NCI-H2227 (cell line): ENCODE measurements around the gene CHST10.

Source experiments
- DNase-seq: peaks from one replicate; lab custom pipeline; 2025; ENCODE audit not compliant: unreplicated experiment; lab: John Stamatoyannopoulos, UW

The CHST10 gene

DNA sequence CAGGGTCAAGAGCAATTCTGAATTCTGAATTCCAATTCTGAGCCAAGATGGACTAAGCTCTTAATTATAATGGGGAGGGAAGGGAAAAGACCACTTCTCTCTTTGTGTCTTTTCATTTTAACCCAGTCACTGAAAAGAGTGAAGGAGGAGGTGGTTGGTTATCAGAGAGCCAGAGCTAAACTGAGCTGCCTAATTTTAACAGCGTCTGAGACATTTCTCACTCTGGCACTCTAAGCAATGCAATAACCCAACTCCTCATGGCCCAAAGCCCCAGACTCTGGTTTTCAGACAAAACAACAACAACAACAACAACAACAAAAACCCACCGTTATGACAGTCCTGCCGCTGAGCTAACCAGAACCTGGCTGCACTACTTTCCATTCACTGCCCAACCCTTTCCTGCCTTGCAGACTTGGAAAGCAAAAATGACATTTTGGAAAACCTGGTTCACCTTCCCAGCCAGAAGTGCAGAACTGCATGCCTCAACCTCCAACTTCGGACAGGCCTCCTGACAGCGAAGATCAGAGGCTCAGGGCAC, 1.0 kb downstream of the CHST10 start:
- no peak for DNase-seq

DNA sequence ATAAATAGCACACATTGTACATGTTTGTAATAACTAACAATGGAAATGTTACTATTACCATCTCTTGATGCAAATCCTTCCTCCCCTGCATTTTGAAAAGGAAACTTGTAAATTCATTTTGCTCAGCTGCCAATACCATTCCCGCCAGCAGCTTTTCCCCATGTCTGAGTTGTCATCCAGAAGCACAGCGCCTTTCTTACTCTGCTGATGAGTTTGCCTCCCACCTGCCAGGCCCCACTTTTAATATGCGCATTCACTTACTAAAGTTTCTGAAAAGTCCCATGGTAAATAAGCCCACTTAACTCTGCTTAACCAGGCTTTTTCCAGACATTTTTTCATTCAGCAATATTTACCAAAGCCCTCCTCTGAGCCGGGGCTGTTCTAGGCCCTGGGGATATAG, 3.9 kb downstream of the CHST10 start:
- DNase-seq, result no peak

DNA sequence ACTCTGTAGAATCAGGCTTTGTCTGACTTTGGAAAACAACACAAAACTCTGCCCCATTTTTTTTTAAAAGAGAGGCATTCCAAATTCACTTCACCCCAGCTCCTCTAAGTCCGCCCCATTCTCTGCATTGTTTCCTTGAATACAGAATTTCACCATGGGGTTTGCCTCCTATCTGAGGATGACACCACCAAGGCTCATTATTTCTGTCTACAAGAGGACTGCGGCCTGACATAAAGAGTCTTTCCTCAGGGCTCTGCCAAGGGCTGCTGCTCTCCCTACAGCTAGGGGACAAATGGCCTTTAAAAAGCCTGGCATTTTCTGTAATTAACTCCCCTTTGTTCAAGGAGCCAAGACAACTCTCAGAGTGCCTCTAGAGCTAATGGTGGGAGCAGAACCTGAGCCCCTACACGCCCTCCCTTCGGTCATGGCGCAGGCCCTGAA, 4.6 kb downstream of the CHST10 start:
- peak; percentile 48 for DNase-seq

DNA sequence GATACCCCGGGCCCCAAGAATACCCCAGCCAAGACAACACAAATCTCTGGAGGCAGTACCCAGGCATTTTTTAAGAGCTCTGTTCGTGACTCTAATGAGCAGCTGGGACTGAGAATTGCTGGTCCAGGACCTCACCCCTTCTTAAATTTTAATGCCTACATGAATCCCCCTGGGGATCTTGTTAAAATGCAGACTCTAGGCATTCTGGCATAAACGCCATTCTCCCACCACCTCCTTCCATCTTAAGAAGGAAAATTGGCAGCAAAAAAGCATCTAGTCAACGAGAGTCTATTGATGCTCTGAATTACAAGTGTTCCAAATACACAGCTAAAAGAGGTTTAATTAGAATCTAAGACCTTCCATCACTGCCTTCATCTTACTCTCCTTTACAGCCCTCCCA, 5.0 kb downstream of the CHST10 start:
- DNase-seq, result no peak

DNA sequence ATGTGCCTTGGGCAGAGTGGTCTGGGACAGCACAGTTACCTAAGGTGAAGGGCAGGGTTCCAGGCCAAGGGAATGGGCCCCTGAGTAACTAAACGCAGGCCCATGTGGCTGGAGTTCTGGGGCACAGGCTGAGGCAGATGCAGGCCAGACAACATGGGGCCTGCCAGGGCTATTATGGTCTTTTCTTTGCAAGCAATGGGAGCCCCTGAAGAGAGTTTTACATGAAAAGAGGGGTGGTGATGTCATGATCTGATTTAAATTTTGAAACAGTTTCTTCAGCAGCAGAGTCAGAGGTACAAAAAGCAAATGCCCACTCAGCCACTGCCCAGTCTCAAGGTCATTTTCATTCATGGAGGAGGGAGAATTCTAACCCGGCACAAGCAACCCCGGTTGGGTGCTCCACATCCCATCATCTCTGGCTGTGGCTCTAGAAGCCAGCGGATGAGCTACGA, 5.6 kb downstream of the CHST10 start:
- DNase-seq, result no peak

DNA sequence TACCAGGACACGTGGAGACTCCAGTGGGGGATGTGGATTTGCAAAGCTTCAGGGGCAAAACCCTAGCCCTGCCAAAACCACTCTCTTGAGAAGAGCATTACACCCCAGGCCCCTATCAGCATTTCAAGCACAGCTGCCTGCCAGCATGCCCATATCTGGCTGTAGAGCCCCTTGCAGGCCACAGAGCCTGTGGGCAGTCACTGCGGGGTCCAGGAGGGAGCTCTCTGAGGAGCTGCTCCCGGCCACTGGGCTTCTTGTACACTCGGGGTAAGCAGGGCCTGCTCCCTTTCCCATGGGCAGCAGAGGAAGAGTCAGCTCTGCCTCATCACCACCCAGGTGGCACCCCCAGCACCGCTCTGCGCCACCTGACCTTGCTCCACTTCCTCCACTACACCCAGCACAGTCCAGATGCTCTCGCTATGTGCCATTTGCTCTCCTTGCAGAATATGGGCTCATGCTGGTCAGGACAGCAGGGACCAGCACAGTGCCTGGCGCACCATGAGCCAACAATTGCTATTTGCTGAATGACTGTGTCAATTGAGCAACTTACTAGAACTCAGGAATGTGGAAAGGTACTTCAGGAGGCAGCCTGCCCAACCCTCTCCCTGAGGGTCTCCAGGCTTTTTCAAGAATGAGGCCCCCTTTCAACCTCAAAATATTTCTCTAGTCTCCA, 7.4 kb downstream of the CHST10 start:
- no peak for DNase-seq

DNA sequence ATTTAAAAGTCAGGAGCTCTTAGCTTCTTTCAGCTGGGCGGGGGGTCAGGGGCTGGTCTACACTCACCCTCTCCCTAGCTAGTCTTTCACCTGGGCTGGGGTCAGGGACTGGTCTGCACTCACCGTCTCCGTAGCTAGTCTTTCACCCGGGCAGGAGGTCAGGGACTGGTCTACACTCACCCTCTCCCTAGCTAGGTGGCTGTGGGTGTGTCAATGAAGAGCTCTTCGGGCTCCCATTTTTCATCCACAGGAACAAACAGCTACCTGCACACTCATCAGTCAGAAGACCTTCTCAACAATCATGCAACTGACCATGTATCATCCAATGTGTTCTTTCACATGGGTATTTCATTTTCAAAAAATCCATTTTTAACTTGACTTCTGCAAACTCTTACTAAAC, 8.0 kb downstream of the CHST10 start:
- DNase-seq, result no peak

GRCh38 chr2:100408941-100409340, 8.5 kb downstream of the CHST10 start:
- DNase-seq, result no peak

GRCh38 chr2:100408104-100408503, 9.4 kb downstream of the CHST10 start:
- no peak for DNase-seq

GRCh38 chr2:100407563-100407962, 9.9 kb downstream of the CHST10 start:
- DNase-seq, result no peak

DNA sequence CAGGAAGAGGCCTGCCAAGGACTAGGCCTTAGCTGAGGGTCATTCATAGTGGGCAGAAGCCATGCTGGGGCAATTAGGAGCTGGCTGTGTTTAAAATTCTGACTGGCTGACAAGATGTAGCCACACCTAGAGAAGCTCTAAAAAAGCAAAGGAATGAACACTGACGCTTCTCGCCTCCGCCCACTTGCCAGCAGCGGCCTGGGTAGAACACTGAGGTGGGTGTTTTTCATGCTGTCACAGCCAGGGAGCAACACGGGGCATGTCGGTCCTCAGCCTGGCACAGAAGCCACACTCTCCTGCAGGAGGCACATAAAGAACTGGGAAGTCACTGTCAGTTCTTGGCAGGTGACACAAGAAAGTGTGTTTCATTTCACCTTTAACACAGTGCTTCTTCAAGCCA, 10.4 kb downstream of the CHST10 start:
- DNase-seq, result no peak

GRCh38 chr2:100406120-100406508, 11.4 kb downstream of the CHST10 start:
- DNase-seq, result no peak

- no peak for DNase-seq
These were observed 11.9 kb downstream of the CHST10 start for GRCh38 chr2:100405403-100406119.

DNA sequence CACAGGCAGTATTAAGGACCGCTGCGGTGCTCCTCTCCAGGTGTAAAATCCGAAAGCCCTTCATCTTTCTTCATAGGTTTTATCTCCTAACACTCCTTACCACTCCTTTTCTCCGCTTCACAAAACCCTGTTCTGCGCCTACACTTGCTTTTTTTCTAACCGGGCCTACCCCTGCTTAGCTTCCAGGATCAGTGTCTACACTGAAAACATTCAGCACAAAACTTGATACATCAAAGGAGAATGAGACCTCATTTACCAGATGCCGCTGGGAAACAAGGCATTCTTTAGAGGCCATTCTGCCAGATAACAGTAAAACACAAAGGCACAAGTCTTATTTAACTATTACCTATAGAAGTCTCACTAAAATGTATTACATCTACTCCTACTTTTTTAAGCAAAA, 13.1 kb downstream of the CHST10 start:
- no peak for DNase-seq

GRCh38 chr2:100403722-100404121, 13.7 kb downstream of the CHST10 start:
- DNase-seq, result no peak

DNA sequence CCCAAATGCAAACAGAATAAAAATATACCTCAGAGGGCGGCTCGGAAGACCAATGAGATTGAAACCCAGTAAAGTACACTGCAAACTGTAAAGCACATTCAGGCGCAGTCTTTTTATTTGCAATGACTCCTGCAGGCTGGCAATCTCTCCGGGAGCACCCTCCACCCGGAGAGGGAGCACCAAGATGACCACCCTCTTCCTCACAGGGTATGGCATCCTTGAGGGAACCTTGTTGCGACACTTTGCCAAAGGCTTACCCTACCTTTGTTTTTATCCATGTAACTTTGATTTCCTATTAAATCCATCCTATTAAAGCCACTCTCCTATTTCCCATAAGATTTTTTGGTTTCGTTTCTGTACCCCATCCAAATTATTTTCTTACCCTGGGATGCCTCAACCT, 16.2 kb downstream of the CHST10 start:
- DNase-seq, result no peak

GRCh38 chr2:100399714-100400113, 17.8 kb downstream of the CHST10 start:
- DNase-seq, result no peak

DNA sequence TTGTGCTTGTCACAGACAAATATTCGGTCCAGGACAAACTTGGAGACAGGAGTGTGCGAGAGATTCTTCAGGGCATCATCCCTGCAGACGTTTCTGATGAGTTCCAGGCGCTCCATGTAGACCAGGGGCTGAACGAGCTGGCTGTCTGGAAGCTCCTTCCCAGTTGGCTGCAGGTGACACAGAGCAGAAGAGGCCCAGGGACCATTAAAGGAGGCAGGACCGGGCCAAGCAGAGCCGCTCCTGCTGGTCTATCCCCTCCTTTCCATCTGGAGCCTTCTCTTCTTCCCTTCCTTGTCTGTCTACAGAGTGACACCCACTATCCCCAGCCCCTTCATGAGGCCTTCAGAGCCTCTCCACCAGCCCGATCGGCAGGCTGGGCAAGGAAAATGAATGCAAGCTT, 19.5 kb downstream of the CHST10 start:
- DNase-seq, result no peak

- no peak for DNase-seq
These were observed 20.2 kb downstream of the CHST10 start for GRCh38 chr2:100397118-100397860.

- no peak for DNase-seq
These were observed 21.0 kb downstream of the CHST10 start for GRCh38 chr2:100396483-100396882.

GRCh38 chr2:100395532-100396350, 21.7 kb downstream of the CHST10 start:
- DNase-seq, result no peak
